GM23338 (cell line): ENCODE results near the gene C1orf87. TPM values are rescaled to one million over a fixed set of nuclear protein-coding genes. Genes with fewer than 3 reads are reported as not detected.

Experiments
- ATAC-seq: fragments of 200-7000 bp; cut with Tn5 transposase; 3 replicates; pipeline ENCODE4 v1.9.1; 2020
- DNase-seq: peaks from one replicate; pipeline ENCODE4 v3.0.0-alpha.2; 2015; ENCODE audit warnings: low spot score
- H2AFZ ChIP-seq: fragments of 200-600 bp; sonication (generic); 2 replicates; pipeline ENCODE4 v1.8.0; 2016; ENCODE audit warnings: antibody characterized with exemption, mild to moderate bottlenecking, moderate library complexity
- H3F3A ChIP-seq: fragments of 200-600 bp; sonication (generic); replicated peaks from 2 replicates; pipeline ENCODE4 v1.8.0; 2017; ENCODE audit warnings: antibody characterized with exemption, mixed run types, low read depth
- H3K27ac ChIP-seq: fragments of 200-600 bp; sonication (generic); 2 replicates; pipeline ENCODE4 v1.6.1; 2016; ENCODE audit warnings: low read depth
- H3K27me3 ChIP-seq: fragments of 200-600 bp; sonication (generic); 2 replicates; pipeline ENCODE4 v1.8.0; 2016; ENCODE audit warnings: mild to moderate bottlenecking, mixed run types, moderate library complexity; ENCODE audit not compliant: insufficient read depth
- H3K36me3 ChIP-seq: fragments of 200-600 bp; sonication (generic); 2 replicates; pipeline ENCODE4 v1.8.0; 2016; ENCODE audit warnings: mild to moderate bottlenecking; ENCODE audit not compliant: insufficient read depth
- H3K4me1 ChIP-seq: fragments of 200-600 bp; sonication (generic); 2 replicates; pipeline ENCODE4 v1.8.0; 2016; ENCODE audit warnings: mild to moderate bottlenecking, moderate library complexity; ENCODE audit not compliant: insufficient read depth
- H3K4me2 ChIP-seq: fragments of 200-600 bp; sonication (generic); 2 replicates; pipeline ENCODE4 v1.7.1; 2017; ENCODE audit warnings: mixed run types
- H3K4me3 ChIP-seq: fragments of 200-600 bp; sonication (generic); 2 replicates; pipeline ENCODE4 v1.6.1; 2016; ENCODE audit warnings: mixed run types
- H3K79me2 ChIP-seq: fragments of 200-600 bp; sonication (generic); replicated peaks from 2 replicates; pipeline ENCODE4 v1.8.0; 2017; ENCODE audit warnings: mild to moderate bottlenecking; ENCODE audit not compliant: insufficient read depth
- H3K9me2 ChIP-seq: fragments of 200-600 bp; sonication (generic); 2 replicates; pipeline ENCODE4 v1.8.0; 2017; ENCODE audit not compliant: insufficient read depth
- H4K20me1 ChIP-seq: fragments of 200-600 bp; sonication (generic); replicated peaks from 2 replicates; pipeline ENCODE4 v1.8.0; 2017; ENCODE audit warnings: mild to moderate bottlenecking; ENCODE audit not compliant: insufficient read depth
- H3K27ac Mint-ChIP-seq: 2 replicates; pipeline ENCODE4 v1.8.0; 2020; ENCODE audit warnings: inconsistent platforms, mild to moderate bottlenecking, moderate library complexity, mixed read lengths
- H3K27me3 Mint-ChIP-seq: 3 replicates; pipeline ENCODE4 v1.8.0; 2022; ENCODE audit warnings: low read depth, mild to moderate bottlenecking, moderate library complexity, mixed read lengths, inconsistent platforms; ENCODE audit not compliant: insufficient read depth, poor library complexity
- H3K36me3 Mint-ChIP-seq: 3 replicates; pipeline ENCODE4 v1.8.0; 2021; ENCODE audit warnings: low read depth, mild to moderate bottlenecking, inconsistent platforms, moderate library complexity, mixed read lengths
- H3K4me1 Mint-ChIP-seq: 3 replicates; pipeline ENCODE4 v1.8.0; 2020; ENCODE audit warnings: mild to moderate bottlenecking, inconsistent platforms, mixed read lengths
- H3K4me3 Mint-ChIP-seq: 3 replicates; pipeline ENCODE4 v1.8.0; 2021; ENCODE audit warnings: moderate library complexity, mild to moderate bottlenecking, inconsistent platforms, mixed read lengths
- H3K9me3 Mint-ChIP-seq: 3 replicates; pipeline ENCODE4 v1.8.0; 2020; ENCODE audit warnings: moderate library complexity, mild to moderate bottlenecking, inconsistent platforms, mixed read lengths
- CTCF ChIP-seq, 2 experiments: fragments of 200-600 bp in 1 of 2; sonication (generic) in 1 of 2; conservative IDR thresholded peaks; 2 replicates each; pipeline versions ENCODE4 v1.5.1 to v1.6.1; 2016 to 2017; ENCODE audit warnings: antibody characterized with exemption in 2 of 2, low read depth in 2 of 2, mild to moderate bottlenecking in 2 of 2, moderate library complexity in 1 of 2
- EZH2 ChIP-seq: fragments of 200-600 bp; sonication (generic); IDR thresholded peaks from one replicate; pipeline ENCODE4 v1.8.0; 2017; ENCODE audit warnings: antibody characterized with exemption, mild to moderate bottlenecking, low read depth; ENCODE audit not compliant: unreplicated experiment
- JUNB ChIP-seq: IDR thresholded peaks from one replicate; pipeline ENCODE4 v1.6.1; 2016; ENCODE audit warnings: antibody characterized with exemption; ENCODE audit not compliant: unreplicated experiment
- STAT1 ChIP-seq: IDR thresholded peaks from one replicate; pipeline ENCODE4 v1.6.1; 2016; ENCODE audit warnings: antibody characterized with exemption; ENCODE audit not compliant: unreplicated experiment
- ZNF114 ChIP-seq: fragments of 250-450 bp; sonication (Bioruptor Pico); IDR thresholded peaks from 2 replicates; pipeline ENCODE4 v1.5.0; 2020; ENCODE audit warnings: mild to moderate bottlenecking, moderate library complexity
- ZNF462 ChIP-seq: fragments of 250-450 bp; sonication (Bioruptor Pico); IDR thresholded peaks from 2 replicates; pipeline ENCODE4 v1.5.0; 2020; ENCODE audit warnings: mild to moderate bottlenecking, moderate library complexity
- polyA plus RNA-seq: library from polyadenylated mRNA; unstranded; fragments of >200 nt; fragmentation: Nextera tagmentation; extraction: Ambion mirVana; gene quantifications from 2 replicates; pipeline ENCODE4 v1.2.1, GENCODE V29; 2016
- total RNA-seq: library from RNA; depleted of rRNA; stranded (reverse); fragments of >200 nt; shearing (Covaris generic); gene quantifications from 2 replicates; pipeline ENCODE4 v1.2.3, GENCODE V29; 2014
- TF ChIP-seq, protein P1 (sequence below): IDR thresholded peaks from 2 replicates; pipeline ENCODE4 v1.6.1; 2016; ENCODE audit warnings: antibody characterized with exemption

Gene C1orf87
- total and polyA plus RNA-seq, 2 experiments from 2014 or later: 0.07 to 0.21 TPM

GRCh38 chr1:60071296-60071695, 2.3 kb downstream of the C1orf87 start (continued):
- TF ChIP-seq ZNF462 (CRISPR knock-in tag): no peak
- TF ChIP-seq ZNF114 (CRISPR knock-in tag): no peak

GRCh38 chr1:60069691-60070090, 3.9 kb downstream of the C1orf87 start:
- Mint-ChIP-seq H3K27me3 (peaks cover 6% of the 10 kb centered on the region), H3K4me3 (no peak overlapping the region), H3K4me1 (peaks cover 3% of the 10 kb centered on the region), H3K9me3 (no peaks in the 10 kb centered on the region), H3K27ac (no peak overlapping the region), H3K36me3 (no peaks in the 10 kb centered on the region)
- no peaks in the 10 kb centered on the region for H3K9me2 ChIP-seq
- ATAC-seq (no peak), DNase-seq (no peak)
- no peak overlapping the region for H3K27ac ChIP-seq
- H3K4me3 ChIP-seq: no peak overlapping the region
- H3F3A ChIP-seq: no peaks in the 10 kb centered on the region
- H4K20me1 ChIP-seq: no peaks in the 10 kb centered on the region
- peaks cover 6% of the 10 kb centered on the region for H3K27me3 ChIP-seq
- H3K36me3 ChIP-seq: no peaks in the 10 kb centered on the region
- H2AFZ ChIP-seq: no peak overlapping the region
- no peak overlapping the region for H3K4me2 ChIP-seq
- H3K4me1 ChIP-seq: 0 out of 2 replicates have a peak, but pooled peaks cover 3% of the 10 kb centered on the region
- no peaks in the 10 kb centered on the region for H3K79me2 ChIP-seq
- TF ChIP-seq CTCF (conservative IDR thresholded peaks at IDR 0.05; ENCODE audit: low read depth in 2 of 2) (no peak), EZH2 (no peak), ZNF462 (CRISPR knock-in tag) (no peak), STAT1 (no peak), JUNB (no peak)
- TF ChIP-seq, protein P1, sequence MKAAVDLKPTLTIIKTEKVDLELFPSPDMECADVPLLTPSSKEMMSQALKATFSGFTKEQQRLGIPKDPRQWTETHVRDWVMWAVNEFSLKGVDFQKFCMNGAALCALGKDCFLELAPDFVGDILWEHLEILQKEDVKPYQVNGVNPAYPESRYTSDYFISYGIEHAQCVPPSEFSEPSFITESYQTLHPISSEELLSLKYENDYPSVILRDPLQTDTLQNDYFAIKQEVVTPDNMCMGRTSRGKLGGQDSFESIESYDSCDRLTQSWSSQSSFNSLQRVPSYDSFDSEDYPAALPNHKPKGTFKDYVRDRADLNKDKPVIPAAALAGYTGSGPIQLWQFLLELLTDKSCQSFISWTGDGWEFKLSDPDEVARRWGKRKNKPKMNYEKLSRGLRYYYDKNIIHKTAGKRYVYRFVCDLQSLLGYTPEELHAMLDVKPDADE: no peak
